Activated naive CD4-positive, alpha-beta T cell treated with anti-CD3 and anti-CD28 coated beads, Interleukin-2, amount 10 ng/mL, durations not matched to agents 7 days and 5 days (primary cell): ENCODE measurements around the gene REP15.
"Not testable (repeated sequence)": the region's sequence is repeated elsewhere in the genome, so short reads cannot be mapped to it uniquely, and the experiment has no call there.

ENCODE experiments used
- CTCF ChIA-PET: fragments of 350-600 bp; sonication (Branson Sonifier 250); formaldehyde crosslinking; loops from one replicate; lab custom pipeline; 2021; ENCODE audit warnings: antibody characterized with exemption; lab: Charles Lee
- DNase-seq: peaks from one replicate; pipeline ENCODE4 v3.0.0-alpha.2; 2020
- H3K27ac Mint-ChIP-seq: one replicate; pipeline ENCODE4 v1.8.0; 2021; ENCODE audit warnings: mild to moderate bottlenecking, moderate library complexity, mixed read lengths
- H3K27me3 Mint-ChIP-seq: one replicate; pipeline ENCODE4 v1.8.0; 2021; ENCODE audit warnings: mild to moderate bottlenecking, mixed read lengths
- H3K36me3 Mint-ChIP-seq: one replicate; pipeline ENCODE4 v1.8.0; 2021; ENCODE audit warnings: mixed read lengths
- H3K4me1 Mint-ChIP-seq: one replicate; pipeline ENCODE4 v1.8.0; 2021; ENCODE audit warnings: mixed read lengths
- H3K4me3 Mint-ChIP-seq: one replicate; pipeline ENCODE4 v1.8.0; 2021; ENCODE audit warnings: mild to moderate bottlenecking, moderate library complexity, mixed read lengths
- H3K9me3 Mint-ChIP-seq: one replicate; pipeline ENCODE4 v1.8.0; 2021; ENCODE audit warnings: mixed read lengths

Gene REP15, protein sequence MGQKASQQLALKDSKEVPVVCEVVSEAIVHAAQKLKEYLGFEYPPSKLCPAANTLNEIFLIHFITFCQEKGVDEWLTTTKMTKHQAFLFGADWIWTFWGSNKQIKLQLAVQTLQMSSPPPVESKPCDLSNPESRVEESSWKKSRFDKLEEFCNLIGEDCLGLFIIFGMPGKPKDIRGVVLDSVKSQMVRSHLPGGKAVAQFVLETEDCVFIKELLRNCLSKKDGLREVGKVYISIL

DNA sequence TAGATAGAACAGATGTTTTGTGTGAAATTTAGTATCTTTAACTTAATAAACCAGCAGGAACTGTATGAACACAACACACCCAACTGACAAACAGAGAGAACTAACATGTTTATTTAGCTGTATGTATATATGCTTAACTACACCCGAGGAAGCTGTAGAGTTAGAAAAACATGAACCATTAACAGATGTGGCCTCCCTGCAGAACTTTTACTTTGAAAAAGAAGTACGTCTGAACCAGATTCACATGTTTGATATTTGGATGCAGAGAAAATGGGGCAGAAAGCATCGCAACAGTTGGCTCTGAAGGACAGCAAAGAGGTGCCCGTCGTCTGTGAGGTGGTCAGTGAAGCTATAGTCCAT is at the start of gene REP15:
REP15 (plus strand) TSS at position 155 of the 360 bp plus-strand sequence; CDS start at position 271, 116 bp downstream.
- CTCF ChIA-PET, result interaction anchor here (1.1 kb wide), 1 partner anchor 699 kb away, joined by 3 read pairs; no protein-coding TSS in a partner anchor

DNA sequence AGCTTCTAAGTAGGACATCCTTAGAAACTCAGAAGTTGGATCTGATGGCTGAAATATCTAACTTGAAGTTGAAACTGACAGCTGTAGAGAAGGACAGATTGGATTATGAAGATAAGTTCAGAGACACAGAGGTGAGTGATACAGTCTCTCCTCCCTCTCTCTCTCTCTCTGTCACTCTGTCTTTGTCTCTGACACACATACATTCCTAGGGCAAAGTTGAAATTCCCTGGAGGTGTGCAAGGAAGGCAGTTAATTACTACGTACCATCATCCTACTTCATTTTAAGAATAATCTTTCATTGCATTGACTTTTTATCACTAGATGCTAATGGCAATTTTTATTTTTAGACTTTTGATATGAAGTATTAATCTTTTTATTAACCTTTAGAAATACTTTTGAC is 46.2 kb upstream of the REP15 start:
- CTCF ChIA-PET, result interaction anchor here (0.7 kb wide), 1 partner anchor 56 kb away, joined by 3 read pairs; no protein-coding TSS in a partner anchor
- no peak for DNase-seq
- H3K4me1 Mint-ChIP-seq, result peaks cover 10% of the 10 kb centered on the region
- no peaks in the 10 kb centered on the region for H3K27me3 Mint-ChIP-seq
- no peaks in the 10 kb centered on the region for H3K36me3 Mint-ChIP-seq
- H3K9me3 Mint-ChIP-seq, result no peaks in the 10 kb centered on the region
- H3K27ac Mint-ChIP-seq, result no peak overlapping the region
- H3K4me3 Mint-ChIP-seq, result no peak overlapping the region

More for the DNA sequence above, at the start of gene REP15:
- Mint-ChIP-seq H3K27me3 (peaks cover 6% of the 10 kb centered on the region), H3K4me3 (no peak within 1 kb of the TSS), H3K4me1 (no peaks in the 10 kb centered on the region), H3K36me3 (no peaks in the 10 kb centered on the region), H3K27ac (no peak within 1 kb of the TSS), H3K9me3 (no peaks in the 10 kb centered on the region)
- no peak for DNase-seq

DNA sequence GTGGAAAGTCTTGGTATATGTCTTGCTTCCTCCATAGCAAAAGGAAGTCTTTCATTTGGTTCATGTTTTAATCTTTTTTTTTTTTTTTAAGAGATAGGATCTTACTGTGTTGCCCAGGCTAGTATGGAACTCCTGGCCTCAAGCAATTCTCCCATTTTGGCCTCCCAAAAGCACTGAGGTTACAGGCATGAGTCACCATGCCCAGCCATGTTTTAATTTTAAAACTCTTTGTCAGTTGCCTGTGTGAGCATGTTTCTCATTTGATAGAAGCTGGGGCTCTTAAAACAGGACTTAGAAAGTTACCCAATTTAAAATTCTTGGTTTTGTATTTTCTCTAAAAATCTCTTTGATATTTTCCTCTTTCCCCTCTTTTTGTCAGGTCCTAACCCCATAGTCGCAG is 45.0 kb upstream of the REP15 start:
- no peaks in the 10 kb centered on the region for H3K36me3 Mint-ChIP-seq
- no peaks in the 10 kb centered on the region for H3K27me3 Mint-ChIP-seq
- DNase-seq, result no peak
- CTCF ChIA-PET, result interaction anchor here (0.7 to 0.9 kb wide), 4 partner anchors 226 to 433 kb away, joined by 3 read pairs; no protein-coding TSS in a partner anchor
- H3K9me3 Mint-ChIP-seq, result no peaks in the 10 kb centered on the region
- no peak overlapping the region for H3K27ac Mint-ChIP-seq
- peaks cover 10% of the 10 kb centered on the region for H3K4me1 Mint-ChIP-seq
- no peak overlapping the region for H3K4me3 Mint-ChIP-seq

DNA sequence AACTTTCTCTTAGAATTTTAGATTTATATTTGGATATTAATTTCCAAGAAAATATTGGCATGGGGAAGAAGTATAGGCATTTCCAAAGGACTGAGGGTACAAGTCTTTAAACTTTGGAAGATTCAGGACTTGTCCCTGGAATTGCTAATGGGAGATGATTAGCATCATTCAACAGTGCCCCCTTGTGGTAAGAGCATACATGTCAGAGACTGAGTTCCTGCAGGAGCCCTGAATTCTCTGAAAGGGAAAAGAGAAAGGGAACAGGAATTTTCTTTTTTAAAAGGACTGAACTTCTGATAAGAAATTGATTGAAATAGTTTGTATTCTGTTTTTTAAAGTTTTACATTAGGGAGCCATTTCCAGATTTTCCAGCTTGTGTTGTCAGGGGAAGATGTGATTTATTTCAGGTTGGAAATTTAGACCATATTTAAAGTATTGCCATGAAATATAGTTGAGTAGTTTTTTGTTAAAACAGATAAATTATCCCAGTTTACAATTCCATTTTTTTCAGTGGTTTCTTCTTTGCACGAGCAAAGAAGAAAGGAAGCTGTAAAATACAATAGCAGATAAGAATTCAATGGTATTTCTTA is 44.0 kb upstream of the REP15 start:
- DNase-seq, result peak; percentile 38
- Mint-ChIP-seq H3K9me3 (no peaks in the 10 kb centered on the region), H3K36me3 (no peaks in the 10 kb centered on the region), H3K27ac (no peak overlapping the region), H3K27me3 (no peaks in the 10 kb centered on the region), H3K4me3 (no peak overlapping the region), H3K4me1 (peaks cover 10% of the 10 kb centered on the region)
- CTCF ChIA-PET, result interaction anchor here (0.5 to 1.9 kb wide), 15 partner anchors 9 to 272 kb away, joined by 3 to 15 read pairs (median 4); partner anchors contain the start of gene PPFIBP1

DNA sequence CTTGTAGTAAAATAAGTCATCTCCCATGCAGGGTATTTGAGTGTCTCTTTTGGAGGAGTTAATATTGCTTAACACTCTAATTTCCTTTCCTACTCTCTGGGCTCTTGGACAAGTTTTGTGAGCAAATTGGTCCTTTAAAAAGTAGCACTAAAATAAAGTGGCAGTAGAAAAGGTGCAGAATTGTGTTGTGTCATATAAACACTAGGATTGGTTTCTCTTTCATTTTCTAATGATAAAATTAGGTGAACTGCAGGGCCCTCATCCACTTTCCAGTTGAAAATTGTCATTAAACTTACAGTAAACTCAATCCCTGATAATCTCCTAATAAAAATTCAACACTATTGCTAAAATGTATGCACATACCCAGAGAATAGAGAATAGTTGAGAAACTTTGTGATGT is 42.6 kb upstream of the REP15 start:
- no peaks in the 10 kb centered on the region for H3K9me3 Mint-ChIP-seq
- CTCF ChIA-PET, result interaction anchor here (1.5 to 1.9 kb wide), 4 partner anchors 130 to 269 kb away, joined by 6 to 9 read pairs (median 8); partner anchors contain the start of gene PPFIBP1
- H3K27ac Mint-ChIP-seq, result no peak overlapping the region
- no peak for DNase-seq
- H3K4me1 Mint-ChIP-seq, result peaks cover 10% of the 10 kb centered on the region
- no peaks in the 10 kb centered on the region for H3K36me3 Mint-ChIP-seq
- H3K27me3 Mint-ChIP-seq, result no peaks in the 10 kb centered on the region
- no peak overlapping the region for H3K4me3 Mint-ChIP-seq

DNA sequence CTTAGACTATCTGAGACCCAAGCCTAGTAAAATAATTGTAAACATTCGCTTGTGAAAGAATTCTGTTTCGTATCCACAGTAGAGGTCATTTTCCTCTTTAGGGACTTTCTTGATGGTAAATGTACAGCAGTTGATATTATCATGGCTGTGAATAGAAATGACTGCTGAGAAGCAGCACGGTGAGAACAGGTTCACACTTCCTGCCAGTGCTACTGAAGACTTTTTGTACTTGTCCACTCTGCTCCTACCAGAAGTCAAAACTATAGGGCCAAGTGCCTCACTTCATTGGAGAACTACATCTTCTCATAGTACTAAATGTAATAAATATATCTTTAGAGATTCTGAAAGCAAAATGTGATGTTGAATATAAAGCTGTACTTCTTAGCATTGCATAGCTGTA is 40.8 kb upstream of the REP15 start:
- CTCF ChIA-PET, H3K9me3 Mint-ChIP-seq: not testable (repeated sequence)

DNA sequence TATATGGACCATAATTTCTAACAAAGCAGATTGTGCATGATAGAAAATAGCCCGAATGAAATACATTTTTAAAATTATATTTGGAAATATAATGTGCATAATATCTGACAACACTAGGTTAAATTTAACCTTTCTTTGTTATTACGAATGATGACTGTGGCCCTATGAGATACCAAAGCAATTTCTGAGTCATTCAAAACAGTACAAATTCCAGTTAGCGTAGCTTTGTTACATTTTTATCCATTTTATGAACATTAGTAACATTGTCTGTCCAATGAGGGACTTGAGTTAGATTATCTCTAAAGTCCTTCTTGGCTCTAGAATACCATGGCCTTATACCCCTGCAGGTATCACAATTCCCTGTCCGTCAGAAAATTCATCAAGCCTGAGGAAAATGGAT is 39.0 kb upstream of the REP15 start:
- H3K9me3 Mint-ChIP-seq, result no peaks in the 10 kb centered on the region
- H3K27ac Mint-ChIP-seq, result no peak overlapping the region
- peaks cover 1% of the 10 kb centered on the region for H3K36me3 Mint-ChIP-seq
- H3K27me3 Mint-ChIP-seq, result no peaks in the 10 kb centered on the region
- CTCF ChIA-PET, result interaction anchor here (1.5 kb wide), 1 partner anchor 273 kb away, joined by 3 read pairs; no protein-coding TSS in a partner anchor
- DNase-seq, result no peak
- H3K4me1 Mint-ChIP-seq, result peaks cover 11% of the 10 kb centered on the region
- H3K4me3 Mint-ChIP-seq, result no peak overlapping the region

More for the DNA sequence above, 40.8 kb upstream of the REP15 start:
- DNase-seq, H3K27ac Mint-ChIP-seq, H3K27me3 Mint-ChIP-seq, H3K36me3 Mint-ChIP-seq, H3K4me3 Mint-ChIP-seq: not testable (repeated sequence)
- peaks cover 10% of the 10 kb centered on the region for H3K4me1 Mint-ChIP-seq

DNA sequence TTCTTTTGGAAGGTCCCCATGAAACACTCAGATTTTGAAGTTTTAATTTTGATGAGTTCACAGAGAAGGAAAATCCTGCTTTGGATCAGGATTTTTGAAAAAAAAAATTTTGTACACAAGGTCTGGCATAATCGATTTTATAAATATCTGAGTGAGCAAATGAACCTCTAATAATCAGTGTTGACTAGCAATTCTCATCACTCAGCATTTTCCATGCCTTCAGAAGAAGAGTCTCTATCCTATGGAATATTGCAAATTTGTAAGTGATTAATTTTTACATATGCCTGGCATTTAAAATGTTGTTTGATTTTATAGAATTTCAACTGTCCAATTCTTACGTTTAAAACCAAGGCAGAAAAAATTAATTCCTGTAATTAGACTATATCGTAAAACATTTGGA is 30.5 kb upstream of the REP15 start:
- H3K4me3 Mint-ChIP-seq, result no peak overlapping the region
- H3K9me3 Mint-ChIP-seq, result no peaks in the 10 kb centered on the region
- H3K4me1 Mint-ChIP-seq, result peaks cover 2% of the 10 kb centered on the region
- CTCF ChIA-PET, result no interaction called here
- DNase-seq, result no peak
- peaks cover 1% of the 10 kb centered on the region for H3K36me3 Mint-ChIP-seq
- H3K27ac Mint-ChIP-seq, result no peak overlapping the region
- no peaks in the 10 kb centered on the region for H3K27me3 Mint-ChIP-seq

DNA sequence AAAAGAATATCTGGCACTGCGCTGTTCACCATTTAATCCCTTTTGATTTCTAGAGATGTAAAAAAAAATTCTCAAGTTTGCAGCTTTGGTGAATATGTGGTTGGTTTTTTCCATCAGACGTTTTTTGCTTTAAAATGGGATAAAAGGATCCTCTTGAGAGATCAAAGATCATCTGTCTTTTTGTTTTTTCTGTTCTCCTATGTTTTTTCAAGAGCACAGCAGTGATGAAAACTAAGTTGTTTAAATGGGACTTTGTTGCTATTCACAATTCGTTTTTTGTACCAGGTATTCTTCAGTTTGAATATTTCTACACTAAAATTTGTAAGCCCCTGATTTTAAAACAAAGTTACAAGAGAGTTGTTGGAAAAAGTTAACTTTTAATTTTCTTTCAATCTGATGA is 29.7 kb upstream of the REP15 start:
- DNase-seq, result no peak
- no peak overlapping the region for H3K27ac Mint-ChIP-seq
- CTCF ChIA-PET, result interaction anchor here (0.7 kb wide), 1 partner anchor 37 kb away, joined by 3 read pairs; no protein-coding TSS in a partner anchor
- H3K4me3 Mint-ChIP-seq, result no peak overlapping the region
- no peaks in the 10 kb centered on the region for H3K36me3 Mint-ChIP-seq
- peaks cover 2% of the 10 kb centered on the region for H3K4me1 Mint-ChIP-seq
- no peaks in the 10 kb centered on the region for H3K9me3 Mint-ChIP-seq
- no peaks in the 10 kb centered on the region for H3K27me3 Mint-ChIP-seq

DNA sequence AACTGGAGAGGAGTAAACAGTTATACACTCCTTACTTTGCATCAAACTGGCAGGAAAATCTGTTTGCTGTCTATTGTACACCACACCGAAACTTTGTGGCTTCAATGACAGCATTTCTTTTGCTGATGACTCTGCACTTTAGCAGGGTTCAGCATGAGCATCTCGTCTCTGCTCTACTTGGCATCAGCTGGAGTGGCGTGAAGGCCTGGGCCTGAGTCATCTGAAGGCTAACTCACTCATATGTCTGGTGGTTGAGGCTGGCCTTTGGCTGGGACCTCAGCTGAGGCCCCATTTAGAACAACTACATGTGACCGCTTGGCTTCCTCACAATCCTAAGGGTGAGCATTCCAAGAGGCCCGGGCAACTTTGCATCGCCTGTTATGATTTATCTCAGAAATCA is 28.7 kb upstream of the REP15 start:
- DNase-seq, result no peak
- no peaks in the 10 kb centered on the region for H3K36me3 Mint-ChIP-seq
- H3K27ac Mint-ChIP-seq, result no peak overlapping the region
- H3K9me3 Mint-ChIP-seq, result no peaks in the 10 kb centered on the region
- no peaks in the 10 kb centered on the region for H3K27me3 Mint-ChIP-seq
- CTCF ChIA-PET, result no interaction called here
- no peaks in the 10 kb centered on the region for H3K4me1 Mint-ChIP-seq
- no peak overlapping the region for H3K4me3 Mint-ChIP-seq

DNA sequence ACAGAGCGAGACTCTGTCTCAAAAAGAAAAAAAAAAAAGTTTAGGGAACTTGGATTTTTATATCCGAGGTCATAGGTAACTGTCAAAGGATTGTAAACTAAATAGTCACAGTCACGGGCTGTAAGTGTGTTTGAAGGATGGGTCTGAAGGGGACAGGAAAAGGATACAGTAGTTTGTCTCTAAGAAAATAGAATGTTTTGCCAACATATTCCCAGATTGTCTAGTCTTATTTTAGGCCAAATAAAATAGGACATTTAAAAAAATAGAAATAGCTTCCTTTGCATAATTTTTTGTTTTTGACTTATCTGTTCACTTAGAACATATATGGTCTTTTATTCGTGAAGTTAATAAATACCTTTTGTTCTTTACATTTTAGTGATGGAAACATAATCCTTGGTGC is 24.2 kb upstream of the REP15 start:
- CTCF ChIA-PET, result no interaction called here
- no peak for DNase-seq
- Mint-ChIP-seq H3K36me3 (no peaks in the 10 kb centered on the region), H3K9me3 (no peaks in the 10 kb centered on the region), H3K4me3 (no peak overlapping the region), H3K27ac (no peak overlapping the region), H3K27me3 (no peaks in the 10 kb centered on the region), H3K4me1 (no peaks in the 10 kb centered on the region)

DNA sequence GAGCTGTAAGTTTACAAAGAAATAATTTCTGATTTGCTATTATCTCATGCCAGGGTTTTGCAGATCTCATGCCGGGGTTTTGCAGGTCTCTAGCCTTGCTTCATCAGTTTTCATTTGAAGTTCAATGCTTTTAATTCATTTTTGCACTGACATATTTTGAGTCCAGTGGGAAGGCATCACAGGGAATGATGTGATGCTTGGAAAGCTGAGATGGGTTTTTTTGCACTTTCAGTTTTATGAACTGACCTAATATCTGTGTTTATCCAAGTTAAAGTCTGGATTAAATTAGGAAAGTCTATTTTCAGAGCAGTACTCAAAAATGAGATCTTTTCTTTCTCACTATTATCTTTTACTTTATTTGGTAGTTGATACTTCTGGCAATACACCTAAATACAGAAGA is 23.6 kb upstream of the REP15 start:
- H3K36me3 Mint-ChIP-seq, result no peaks in the 10 kb centered on the region
- no peaks in the 10 kb centered on the region for H3K4me1 Mint-ChIP-seq
- CTCF ChIA-PET, result no interaction called here

DNA sequence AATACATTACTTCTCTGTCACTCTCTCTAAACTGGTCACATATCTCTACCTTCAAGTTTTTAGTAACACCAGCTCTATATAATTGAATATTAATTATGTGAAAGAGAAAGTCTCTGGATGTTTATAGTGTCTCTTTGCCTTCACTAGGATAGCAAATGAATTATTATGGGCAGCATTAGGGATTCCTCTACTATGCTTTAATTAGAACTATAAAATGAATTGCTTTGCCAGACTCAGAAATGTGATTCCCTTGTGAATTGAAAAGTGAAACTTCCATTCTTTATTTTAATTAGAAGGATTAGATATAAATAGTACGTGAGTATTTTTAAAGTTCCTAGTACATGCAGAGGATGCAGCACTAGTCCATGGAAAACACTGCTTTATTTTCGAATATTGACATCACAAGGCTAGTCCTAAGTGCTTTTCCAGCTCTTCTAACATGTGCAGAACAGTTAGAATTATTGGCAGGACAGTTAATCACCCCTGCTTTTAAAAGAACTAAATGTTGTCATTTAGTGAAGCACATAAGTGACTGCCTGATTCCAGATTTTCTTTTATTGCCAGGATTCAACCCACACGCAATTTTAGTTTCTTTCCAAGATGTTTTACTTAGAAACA is 23.0 kb upstream of the REP15 start:
- no peaks in the 10 kb centered on the region for H3K9me3 Mint-ChIP-seq
- no peaks in the 10 kb centered on the region for H3K27me3 Mint-ChIP-seq
- no peak overlapping the region for H3K27ac Mint-ChIP-seq
- no peak for DNase-seq
- H3K36me3 Mint-ChIP-seq, result no peaks in the 10 kb centered on the region
- H3K4me3 Mint-ChIP-seq, result no peak overlapping the region
- H3K4me1 Mint-ChIP-seq, result no peaks in the 10 kb centered on the region
- CTCF ChIA-PET, result no interaction called here

More for the DNA sequence above, 23.6 kb upstream of the REP15 start:
- H3K4me3 Mint-ChIP-seq, result no peak overlapping the region
- no peaks in the 10 kb centered on the region for H3K9me3 Mint-ChIP-seq
- no peaks in the 10 kb centered on the region for H3K27me3 Mint-ChIP-seq
- DNase-seq, result no peak
- no peak overlapping the region for H3K27ac Mint-ChIP-seq

DNA sequence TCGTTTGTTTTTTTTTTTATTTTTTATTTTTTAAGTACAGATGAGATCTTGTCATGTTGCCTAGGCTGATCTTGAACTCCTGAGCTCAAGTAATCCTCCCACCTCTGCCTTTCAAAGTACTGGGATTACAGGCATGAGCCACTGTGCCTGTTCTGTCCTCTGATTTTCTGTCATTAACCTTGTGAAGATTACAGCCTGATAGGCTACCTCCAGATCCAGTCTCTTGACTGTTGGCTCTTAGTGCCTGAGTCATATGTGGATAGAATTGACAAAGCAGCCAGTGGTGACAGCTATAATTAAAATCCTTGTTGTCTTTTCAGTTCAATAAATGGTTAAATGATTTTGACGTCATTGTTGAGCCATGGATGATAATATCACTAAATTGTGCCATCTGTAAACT is 21.3 kb upstream of the REP15 start:
- Mint-ChIP-seq H3K27me3 (no peaks in the 10 kb centered on the region), H3K4me1 (no peaks in the 10 kb centered on the region), H3K27ac (no peak overlapping the region), H3K4me3 (no peak overlapping the region), H3K36me3 (peaks cover 4% of the 10 kb centered on the region), H3K9me3 (no peaks in the 10 kb centered on the region)
- DNase-seq, result no peak
- CTCF ChIA-PET, result interaction anchor here (0.6 kb wide), 1 partner anchor 264 kb away, joined by 3 read pairs; no protein-coding TSS in a partner anchor
